Ascending aorta (tissue), 2 donors: ENCODE results near the gene C2CD3. TPM values are rescaled to one million over a fixed set of nuclear protein-coding genes. Genes with fewer than 3 reads are reported as not detected.
A peak's percentile ranks its signal among the peaks of the same experiment; 100 is the strongest.

ENCODE experiments used
- DNase-seq, 2 donors: peaks; one replicate each; pipeline ENCODE4 v3.0.0-alpha.2; 2019; ENCODE audit warnings: low spot score in 2 of 2
- H3K27ac ChIP-seq, 2 donors: fragments of 200-600 bp; sonication (generic); one replicate each; pipeline ENCODE4 v1.5.1; 2016 to 2017; ENCODE audit warnings: mild to moderate bottlenecking in 1 of 2
- H3K27me3 ChIP-seq: fragments of 200-600 bp; sonication (generic); one replicate; pipeline ENCODE4 v1.5.1; 2017
- H3K36me3 ChIP-seq, 2 donors: fragments of 200-600 bp; sonication (generic); one replicate each; pipeline ENCODE4 v1.5.1; 2016
- H3K4me1 ChIP-seq, 2 donors: fragments of 200-600 bp; sonication (generic); one replicate each; pipeline ENCODE4 v1.5.1; 2016 to 2017; ENCODE audit warnings: mild to moderate bottlenecking in 1 of 2
- H3K4me3 ChIP-seq, 2 donors: fragments of 200-600 bp; sonication (generic); one replicate each; pipeline ENCODE4 v1.5.1; 2016 to 2017; ENCODE audit warnings: mild to moderate bottlenecking in 1 of 2
- H3K9me3 ChIP-seq, 2 donors: fragments of 200-600 bp; sonication (generic); one replicate each; pipeline ENCODE4 v1.5.1; 2016
- intact Hi-C: fragments of 100-400 bp; cut with DNase I; formaldehyde crosslinking; loops from one replicate; pipeline ENCODE4 v1.15.1; 2023
- total RNA-seq: library from RNA; depleted of rRNA; stranded (reverse); fragments of >200 nt; gene quantifications from one replicate; pipeline ENCODE4 v1.1.0, GENCODE V29; 2016
- TF ChIP-seq, protein P1 (sequence below), 3 experiments: fragments of 200-600 bp in 2 of 3; fragments of 450-650 bp in 1 of 3; sonication (generic) in 2 of 3; IDR thresholded peaks; one replicate each; pipeline ENCODE4 v1.5.1; 2016 to 2019; ENCODE audit warnings: antibody characterized with exemption in 3 of 3, mild to moderate bottlenecking in 1 of 3, moderate library complexity in 1 of 3

Gene C2CD3
- total RNA-seq, 1 donor from 2014 or later: 11.4 TPM

- TF ChIP-seq, protein P1, sequence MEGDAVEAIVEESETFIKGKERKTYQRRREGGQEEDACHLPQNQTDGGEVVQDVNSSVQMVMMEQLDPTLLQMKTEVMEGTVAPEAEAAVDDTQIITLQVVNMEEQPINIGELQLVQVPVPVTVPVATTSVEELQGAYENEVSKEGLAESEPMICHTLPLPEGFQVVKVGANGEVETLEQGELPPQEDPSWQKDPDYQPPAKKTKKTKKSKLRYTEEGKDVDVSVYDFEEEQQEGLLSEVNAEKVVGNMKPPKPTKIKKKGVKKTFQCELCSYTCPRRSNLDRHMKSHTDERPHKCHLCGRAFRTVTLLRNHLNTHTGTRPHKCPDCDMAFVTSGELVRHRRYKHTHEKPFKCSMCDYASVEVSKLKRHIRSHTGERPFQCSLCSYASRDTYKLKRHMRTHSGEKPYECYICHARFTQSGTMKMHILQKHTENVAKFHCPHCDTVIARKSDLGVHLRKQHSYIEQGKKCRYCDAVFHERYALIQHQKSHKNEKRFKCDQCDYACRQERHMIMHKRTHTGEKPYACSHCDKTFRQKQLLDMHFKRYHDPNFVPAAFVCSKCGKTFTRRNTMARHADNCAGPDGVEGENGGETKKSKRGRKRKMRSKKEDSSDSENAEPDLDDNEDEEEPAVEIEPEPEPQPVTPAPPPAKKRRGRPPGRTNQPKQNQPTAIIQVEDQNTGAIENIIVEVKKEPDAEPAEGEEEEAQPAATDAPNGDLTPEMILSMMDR (IDR thresholded peaks at IDR 0.05): no peak
- DNase-seq: no peak
- H3K27me3 ChIP-seq: no peaks in the 10 kb centered on the region
- H3K27ac ChIP-seq: no peak overlapping the region
- intact Hi-C loops: no loop called here
- peaks cover 0 to 7% of the 10 kb centered on the region in 2 donors for H3K36me3 ChIP-seq
- H3K4me3 ChIP-seq: no peak overlapping the region
- H3K9me3 ChIP-seq: no peaks in the 10 kb centered on the region
- H3K4me1 ChIP-seq: no peaks in the 10 kb centered on the region
These were observed 25.0 kb upstream of the C2CD3 start for GRCh38 chr11:74195828-74196227.

DNA sequence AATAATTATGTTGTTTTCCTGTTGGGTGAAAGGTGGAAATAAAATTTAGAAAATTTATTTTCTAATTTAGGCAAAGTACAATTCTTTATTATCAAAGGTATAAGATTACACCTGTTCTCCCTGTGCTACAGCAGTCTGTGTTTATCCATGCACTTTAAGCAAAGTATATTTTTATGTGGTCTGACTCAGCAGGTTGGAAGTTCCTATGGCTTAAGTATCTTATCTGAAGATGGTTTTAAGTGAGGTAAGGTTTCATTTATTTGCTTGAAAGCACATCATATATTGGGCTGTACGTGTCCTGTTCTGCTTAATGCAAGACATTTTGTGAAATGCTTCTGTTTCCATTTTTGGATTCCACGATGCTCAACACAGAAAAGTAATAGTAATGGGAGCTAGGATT lies 14.9 kb upstream of the C2CD3 start:
- Histone ChIP-seq H3K36me3 (peaks cover 0 to 2% of the 10 kb centered on the region in 2 donors), H3K4me1 (no peaks in the 10 kb centered on the region), H3K4me3 (no peak overlapping the region), H3K27me3 (no peaks in the 10 kb centered on the region), H3K9me3 (no peaks in the 10 kb centered on the region), H3K27ac (no peak overlapping the region)
- intact Hi-C loops: no loop called here
- TF ChIP-seq, protein P1 (IDR thresholded peaks at IDR 0.05): no peak
- no peak for DNase-seq

GRCh38 chr11:74185285-74185684 lies 14.5 kb upstream of the C2CD3 start:
- Histone ChIP-seq H3K4me3 (no peak overlapping the region), H3K9me3 (no peaks in the 10 kb centered on the region), H3K27ac (no peak overlapping the region), H3K27me3 (no peaks in the 10 kb centered on the region), H3K4me1 (no peaks in the 10 kb centered on the region), H3K36me3 (no peaks in the 10 kb centered on the region)
- DNase-seq: no peak
- TF ChIP-seq, protein P1 (IDR thresholded peaks at IDR 0.05): no peak
- intact Hi-C loops: no loop called here

GRCh38 chr11:74182635-74183034 lies 11.8 kb upstream of the C2CD3 start:
- Histone ChIP-seq H3K4me3 (no peak overlapping the region), H3K27ac (no peak overlapping the region), H3K9me3 (no peaks in the 10 kb centered on the region), H3K27me3 (no peaks in the 10 kb centered on the region), H3K36me3 (no peaks in the 10 kb centered on the region), H3K4me1 (peaks cover 0 to 9% of the 10 kb centered on the region in 2 donors)
- no peak for DNase-seq
- intact Hi-C loops: no loop called here
- TF ChIP-seq, protein P1 (IDR thresholded peaks at IDR 0.05): no peak

DNA sequence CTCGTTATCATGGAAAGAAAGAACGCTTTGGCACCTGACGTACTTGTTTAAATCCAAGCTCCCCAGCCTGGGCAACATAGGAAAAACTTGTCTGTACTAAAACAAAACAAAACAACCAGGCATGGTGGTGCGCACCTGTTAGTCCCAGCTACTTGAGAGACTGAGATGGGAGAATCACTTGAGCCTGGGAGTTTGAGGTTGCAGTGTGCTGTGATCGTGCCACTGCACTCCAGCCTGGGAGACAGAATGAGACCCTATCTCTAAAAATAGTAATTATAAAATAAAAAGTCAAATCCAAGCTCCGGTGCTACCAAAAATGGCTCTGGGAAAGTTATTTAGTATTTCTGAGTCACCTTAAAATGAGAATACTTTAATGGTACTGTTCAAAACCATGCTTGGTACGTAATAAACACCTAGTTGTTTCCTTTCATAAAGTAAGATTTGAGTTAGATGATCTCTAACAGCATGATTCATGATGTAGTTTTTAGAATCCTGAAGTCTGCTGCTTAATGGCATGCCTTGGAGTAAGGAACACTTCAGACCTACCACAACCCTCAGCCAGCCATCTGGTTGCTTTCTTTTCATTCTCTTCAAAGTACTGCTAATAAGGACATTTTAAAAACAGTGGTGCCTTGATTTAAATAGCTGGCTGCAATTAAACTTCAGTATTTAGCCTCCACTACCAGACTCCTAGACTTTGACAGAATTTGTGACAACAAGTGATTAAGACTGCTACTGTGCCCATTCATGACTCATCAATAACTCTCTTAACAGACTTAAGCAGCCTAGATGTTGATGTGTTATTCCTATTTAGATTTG lies 8.6 kb upstream of the C2CD3 start:
- Histone ChIP-seq H3K27me3 (no peaks in the 10 kb centered on the region), H3K4me3 (no peak overlapping the region), H3K9me3 (no peaks in the 10 kb centered on the region), H3K4me1 (peaks cover 0 to 9% of the 10 kb centered on the region in 2 donors), H3K36me3 (no peaks in the 10 kb centered on the region), H3K27ac (peak overlapping the region; percentile 31 to 51)
- DNase-seq: no peak
- intact Hi-C loops: loop anchor here (10.0 kb wide), 1 partner anchor 395 kb away; the partner anchor contains the start of gene MRPL48
- TF ChIP-seq, protein P1 (IDR thresholded peaks at IDR 0.05): no peak
